H9 (cell line): Measurements from ENCODE around the gene PISD. TPM values are rescaled to one million over a fixed set of nuclear protein-coding genes. Genes with fewer than 3 reads are reported as not detected.

ENCODE experiments used
- DNase-seq: peaks from one replicate; pipeline ENCODE4 v3.0.0-alpha.2; 2017
- H2AFZ ChIP-seq: one replicate; pipeline ENCODE4 v1.6.1; 2013; ENCODE audit warnings: mild to moderate bottlenecking, low read length, control low read depth, moderate library complexity
- H2AK5ac ChIP-seq: 2 replicates; pipeline ENCODE4 v1.6.1; 2013; ENCODE audit warnings: low read length, control low read depth, mixed read lengths; ENCODE audit not compliant: insufficient read length
- H2BK120ac ChIP-seq: one replicate; pipeline ENCODE4 v1.6.1; 2013; ENCODE audit warnings: low read depth, mild to moderate bottlenecking, low read length, control low read depth, inconsistent platforms; ENCODE audit not compliant: poor library complexity, severe bottlenecking
- H2BK12ac ChIP-seq: 2 replicates; pipeline ENCODE4 v1.6.1; 2013; ENCODE audit warnings: low read length, control low read depth, mixed read lengths, low read depth; ENCODE audit not compliant: insufficient read length
- H2BK15ac ChIP-seq: 2 replicates; pipeline ENCODE4 v1.6.1; 2013; ENCODE audit warnings: low read depth, low read length, control low read depth
- H2BK20ac ChIP-seq: one replicate; pipeline ENCODE4 v1.6.1; 2013; ENCODE audit warnings: low read depth, mild to moderate bottlenecking, low read length, control low read depth, inconsistent platforms; ENCODE audit not compliant: poor library complexity, severe bottlenecking
- H2BK5ac ChIP-seq: 2 replicates; pipeline ENCODE4 v1.6.1; 2013; ENCODE audit warnings: low read length, control low read depth, mixed read lengths; ENCODE audit not compliant: insufficient read length
- H3K14ac ChIP-seq: 2 replicates; pipeline ENCODE4 v1.6.1; 2013; ENCODE audit warnings: low read length, control low read depth; ENCODE audit not compliant: insufficient read depth
- H3K18ac ChIP-seq: 2 replicates; pipeline ENCODE4 v1.6.1; 2013; ENCODE audit warnings: low read depth, mild to moderate bottlenecking, mixed read lengths, low read length, control low read depth; ENCODE audit not compliant: insufficient read length
- H3K23ac ChIP-seq: 2 replicates; pipeline ENCODE4 v1.6.1; 2013; ENCODE audit warnings: low read length, control low read depth, mixed read lengths, low read depth; ENCODE audit not compliant: insufficient read length
- H3K23me2 ChIP-seq: 2 replicates; pipeline ENCODE4 v1.6.1; 2013; ENCODE audit warnings: low read depth, mild to moderate bottlenecking, mixed read lengths, low read length, control low read depth; ENCODE audit not compliant: insufficient read length, poor library complexity, severe bottlenecking
- H3K27ac ChIP-seq: 2 replicates; pipeline ENCODE4 v1.5.1; 2013; ENCODE audit warnings: low read length, control low read depth, mixed read lengths, low read depth; ENCODE audit not compliant: insufficient read length
- H3K27me3 ChIP-seq: 2 replicates; pipeline ENCODE4 v1.6.1; 2013; ENCODE audit warnings: low read length, control low read depth, inconsistent platforms; ENCODE audit not compliant: insufficient read depth
- H3K4ac ChIP-seq: 2 replicates; pipeline ENCODE4 v1.6.1; 2013; ENCODE audit warnings: low read depth, mild to moderate bottlenecking, control low read depth, inconsistent platforms, low read length, moderate library complexity
- H3K4me1 ChIP-seq: 2 replicates; pipeline ENCODE4 v1.6.1; 2013; ENCODE audit warnings: low read length, control low read depth, inconsistent platforms; ENCODE audit not compliant: insufficient read depth
- H3K4me2 ChIP-seq: 2 replicates; pipeline ENCODE4 v1.6.1; 2013; ENCODE audit warnings: low read length, control low read depth, mixed read lengths; ENCODE audit not compliant: insufficient read length, insufficient read depth
- H3K56ac ChIP-seq: 2 replicates; pipeline ENCODE4 v1.6.1; 2013; ENCODE audit warnings: low read depth, mild to moderate bottlenecking, mixed read lengths, low read length, control low read depth; ENCODE audit not compliant: insufficient read length
- H3K79me1 ChIP-seq: 2 replicates; pipeline ENCODE4 v1.6.1; 2013; ENCODE audit warnings: low read depth, mild to moderate bottlenecking, moderate library complexity, low read length, control low read depth, inconsistent platforms; ENCODE audit not compliant: insufficient read depth, poor library complexity, severe bottlenecking
- H3K79me2 ChIP-seq: 2 replicates; pipeline ENCODE4 v1.6.1; 2013; ENCODE audit warnings: low read length, control low read depth, inconsistent platforms; ENCODE audit not compliant: insufficient read depth
- H3K9ac ChIP-seq: 2 replicates; pipeline ENCODE4 v1.6.1; 2013; ENCODE audit warnings: low read length, control low read depth, mixed read lengths; ENCODE audit not compliant: insufficient read length; ENCODE audit errors: extremely low read depth
- H3K9me3 ChIP-seq: one replicate; pipeline ENCODE4 v1.6.1; 2013; ENCODE audit warnings: low read depth, low read length, inconsistent platforms; ENCODE audit not compliant: control insufficient read depth
- H3T11ph ChIP-seq: one replicate; pipeline ENCODE4 v1.6.1; 2013; ENCODE audit warnings: mild to moderate bottlenecking, low read length, control low read depth, inconsistent platforms
- H4K20me1 ChIP-seq: one replicate; pipeline ENCODE4 v1.6.1; 2013; ENCODE audit not compliant: control insufficient read depth, insufficient read length, insufficient read depth
- H4K5ac ChIP-seq: 2 replicates; pipeline ENCODE4 v1.6.1; 2013; ENCODE audit warnings: low read depth, mild to moderate bottlenecking, mixed read lengths, low read length, control low read depth; ENCODE audit not compliant: insufficient read length
- H4K8ac ChIP-seq: replicated peaks from 2 replicates; pipeline ENCODE4 v1.6.1; 2013; ENCODE audit warnings: low read length, control low read depth, mixed read lengths, low read depth; ENCODE audit not compliant: insufficient read length
- H4K91ac ChIP-seq: 2 replicates; pipeline ENCODE4 v1.6.1; 2013; ENCODE audit warnings: low read depth, mild to moderate bottlenecking, moderate library complexity, mixed read lengths, low read length, control low read depth; ENCODE audit not compliant: insufficient read length
- H3K27ac Mint-ChIP-seq, 3 experiments: 2 replicates in 2 of 3; 3 replicates in 1 of 3; pipeline ENCODE4 v1.8.0; 2020 to 2021; ENCODE audit warnings: mixed read lengths in 3 of 3, mild to moderate bottlenecking in 1 of 3, moderate library complexity in 1 of 3
- H3K27me3 Mint-ChIP-seq: 2 replicates; pipeline ENCODE4 v1.8.0; 2021; ENCODE audit warnings: low read depth, mild to moderate bottlenecking, moderate library complexity, mixed read lengths
- H3K36me3 Mint-ChIP-seq, 3 experiments: 2 replicates in 2 of 3; 3 replicates in 1 of 3; pipeline ENCODE4 v1.8.0; 2020 to 2021; ENCODE audit warnings: low read depth in 3 of 3, mixed read lengths in 3 of 3; ENCODE audit not compliant: insufficient read depth in 1 of 3
- H3K4me1 Mint-ChIP-seq, 2 experiments: 2 replicates each; pipeline ENCODE4 v1.8.0; 2020; ENCODE audit warnings: mixed read lengths in 2 of 2
- H3K4me3 Mint-ChIP-seq, 2 experiments: 2 replicates in 1 of 2; 3 replicates in 1 of 2; pipeline ENCODE4 v1.8.0; 2020 to 2021; ENCODE audit warnings: mild to moderate bottlenecking in 2 of 2, mixed read lengths in 2 of 2, moderate library complexity in 1 of 2
- H3K9me3 Mint-ChIP-seq, 2 experiments: 2 replicates in 1 of 2; 3 replicates in 1 of 2; pipeline ENCODE4 v1.8.0; 2020; ENCODE audit warnings: mild to moderate bottlenecking in 2 of 2, mixed read lengths in 2 of 2, moderate library complexity in 1 of 2
- CTCF ChIP-seq: fragments of 200-600 bp; sonication (generic); conservative IDR thresholded peaks from 3 replicates; pipeline ENCODE4 v1.8.0; 2021; ENCODE audit warnings: antibody characterized with exemption, mild to moderate bottlenecking
- WGBS: extraction: QIAGEN DNeasy Blood & Tissue Kit; methylation state at CpG from one replicate; pipeline ENCODE4 v1.1.7; 2013; ENCODE audit warnings: missing lambda C conversion rate, low lambda C conversion rate, mixed read lengths; ENCODE audit not compliant: insufficient read length; ENCODE audit errors: extremely low coverage; 5-methylcytosine and 5-hydroxymethylcytosine counted together
- total RNA-seq: library from RNA; stranded (reverse); gene quantifications from 2 replicates; pipeline ENCODE4 v1.2.1, GENCODE V29; 2021

The PISD gene
- total RNA-seq, 1 experiment from 2014 or later, result 62.0 TPM

- H3K27me3 ChIP-seq, result no peaks in the 10 kb centered on the region
- no peak overlapping the region for H3T11ph ChIP-seq
- H4K20me1 ChIP-seq, result no peaks in the 10 kb centered on the region
These were observed 9.9 kb downstream of the PISD start for GRCh38 chr22:31652088-31652487.

More at GRCh38 chr22:31652088-31652487, 9.9 kb downstream of the PISD start:
- Histone ChIP-seq H4K5ac (no peak overlapping the region), H3K27ac (no peak overlapping the region), H2BK12ac (no peak overlapping the region), H3K4me1 (peaks cover 2% of the 10 kb centered on the region; the same call in 1 of the 2 replicates), H3K14ac (no peak overlapping the region), H3K23ac (no peak overlapping the region), H3K9ac (no peak overlapping the region), H2BK120ac (no peak overlapping the region), H2BK15ac (no peak overlapping the region), H3K23me2 (no peaks in the 10 kb centered on the region), H3K56ac (no peak overlapping the region), H3K4ac (no peak overlapping the region), H3K9me3 (no peaks in the 10 kb centered on the region), H2AFZ (no peak overlapping the region), H3K4me2 (no peak overlapping the region), H2AK5ac (no peak overlapping the region), H2BK20ac (no peak overlapping the region), H4K8ac (no peak overlapping the region), H3K79me2 (peaks cover 3% of the 10 kb centered on the region; the same call in 1 of the 2 replicates), H2BK5ac (no peak overlapping the region), H3K18ac (no peak overlapping the region), H3K79me1 (peaks cover 2% of the 10 kb centered on the region), H4K91ac (no peak overlapping the region)
- Mint-ChIP-seq H3K36me3 (peaks cover 4 to 27% (median 22%) of the 10 kb centered on the region in 3 experiments; a peak in 5 of 7 replicates), H3K4me1 (peaks cover 17 to 23% of the 10 kb centered on the region in 2 experiments), H3K27me3 (no peaks in the 10 kb centered on the region), H3K27ac (no peak overlapping the region), H3K4me3 (no peak overlapping the region), H3K9me3 (no peaks in the 10 kb centered on the region)
- DNase-seq, result no peak
- no CpG with 5 or more reads among the region's 9 CpGs for WGBS
- no peak for TF ChIP-seq CTCF
